ENCODE measurements around the gene WFIKKN2.
A peak's percentile ranks its signal among the peaks of the same experiment; 100 is the strongest.
"Not testable (repeated sequence)": the region's sequence is repeated elsewhere in the genome, so short reads cannot be mapped to it uniquely, and the experiment has no call there.

The WFIKKN2 gene

DNA sequence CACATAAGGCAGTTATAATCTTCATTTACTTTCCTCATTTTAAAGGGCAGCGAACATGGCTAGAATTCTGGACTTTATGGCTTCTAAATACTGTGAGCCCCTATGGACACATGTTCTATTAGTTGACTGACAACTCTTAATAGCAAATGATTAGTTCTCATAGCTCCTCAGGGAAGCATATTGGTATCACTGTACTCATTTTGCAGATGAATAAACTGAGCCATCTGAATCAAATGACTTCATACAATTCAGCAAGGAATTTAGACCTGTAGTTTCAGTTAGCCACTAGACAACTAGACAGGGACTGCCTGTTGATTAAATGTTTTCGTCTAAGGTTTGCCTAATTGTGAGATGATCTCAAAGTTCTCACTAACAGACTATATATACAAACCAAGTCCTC lies 21.0 kb downstream of the WFIKKN2 start:
- TF ChIP-seq, protein P1, sequence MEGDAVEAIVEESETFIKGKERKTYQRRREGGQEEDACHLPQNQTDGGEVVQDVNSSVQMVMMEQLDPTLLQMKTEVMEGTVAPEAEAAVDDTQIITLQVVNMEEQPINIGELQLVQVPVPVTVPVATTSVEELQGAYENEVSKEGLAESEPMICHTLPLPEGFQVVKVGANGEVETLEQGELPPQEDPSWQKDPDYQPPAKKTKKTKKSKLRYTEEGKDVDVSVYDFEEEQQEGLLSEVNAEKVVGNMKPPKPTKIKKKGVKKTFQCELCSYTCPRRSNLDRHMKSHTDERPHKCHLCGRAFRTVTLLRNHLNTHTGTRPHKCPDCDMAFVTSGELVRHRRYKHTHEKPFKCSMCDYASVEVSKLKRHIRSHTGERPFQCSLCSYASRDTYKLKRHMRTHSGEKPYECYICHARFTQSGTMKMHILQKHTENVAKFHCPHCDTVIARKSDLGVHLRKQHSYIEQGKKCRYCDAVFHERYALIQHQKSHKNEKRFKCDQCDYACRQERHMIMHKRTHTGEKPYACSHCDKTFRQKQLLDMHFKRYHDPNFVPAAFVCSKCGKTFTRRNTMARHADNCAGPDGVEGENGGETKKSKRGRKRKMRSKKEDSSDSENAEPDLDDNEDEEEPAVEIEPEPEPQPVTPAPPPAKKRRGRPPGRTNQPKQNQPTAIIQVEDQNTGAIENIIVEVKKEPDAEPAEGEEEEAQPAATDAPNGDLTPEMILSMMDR (IDR thresholded peaks at IDR 0.05; ENCODE audit: low read depth, low read length): no peak
- H3K4me3 ChIP-seq (ENCODE audit: low read depth, low read length): no peak overlapping the region

DNA sequence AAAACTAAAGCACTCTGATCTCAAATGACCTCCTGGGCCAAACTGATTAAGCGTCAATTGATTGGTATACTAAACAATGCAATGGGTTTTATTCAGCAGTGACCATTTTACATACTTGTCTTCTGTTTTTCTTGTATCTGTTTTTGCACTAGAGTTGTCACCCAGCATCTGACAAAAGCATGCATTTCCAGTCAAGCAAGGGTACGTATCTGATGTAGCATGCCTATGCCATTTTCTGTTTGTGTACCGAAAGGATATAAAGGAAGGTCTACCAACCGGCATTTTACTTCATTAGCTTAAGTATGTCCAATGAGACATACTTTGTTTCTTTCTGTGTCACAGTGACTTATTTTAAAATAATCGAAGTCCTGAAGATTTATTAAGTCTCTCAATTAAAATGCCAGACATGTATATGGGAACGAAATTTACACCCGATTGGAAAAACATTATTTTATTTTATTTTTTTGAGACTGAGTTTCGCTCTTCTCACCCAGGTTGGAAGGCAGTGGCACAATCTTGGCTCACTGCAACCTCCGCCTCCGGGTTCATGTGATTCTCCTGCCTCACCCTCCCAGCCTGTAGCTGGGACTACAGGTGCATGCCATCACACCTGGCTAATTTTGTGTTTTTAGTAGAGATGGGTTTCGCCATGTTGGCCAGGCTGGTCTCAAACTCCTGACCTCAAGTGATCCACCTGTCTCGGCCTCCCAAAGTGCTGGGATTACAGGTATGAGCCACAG lies 23.3 kb downstream of the WFIKKN2 start:
- H3K4me3 ChIP-seq (ENCODE audit: low read depth, low read length): no peak overlapping the region
- TF ChIP-seq, protein P1 (IDR thresholded peaks at IDR 0.05; ENCODE audit: low read depth, low read length): no peak

DNA sequence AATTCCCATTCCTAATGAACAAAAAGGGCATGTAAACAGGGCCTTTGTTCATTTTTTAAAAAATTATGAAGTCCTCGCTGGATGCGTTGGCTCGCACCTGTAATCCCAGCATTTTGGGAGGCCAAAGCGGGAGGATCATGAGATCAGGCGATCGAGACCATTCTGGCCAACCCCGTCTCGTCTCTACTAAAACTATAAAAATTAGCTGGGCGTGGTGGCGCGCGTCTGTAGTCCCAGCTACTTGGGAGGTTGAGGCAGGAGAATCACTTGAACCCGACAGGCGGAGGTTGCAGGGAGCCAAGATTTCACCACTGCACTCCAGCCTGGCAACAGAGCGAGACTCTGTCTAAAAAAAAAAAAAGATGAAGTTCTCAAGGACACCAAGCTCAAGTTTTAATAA lies 24.3 kb downstream of the WFIKKN2 start:
- not testable (repeated sequence) for H3K4me3 ChIP-seq (ENCODE audit: low read depth, low read length)

DNA sequence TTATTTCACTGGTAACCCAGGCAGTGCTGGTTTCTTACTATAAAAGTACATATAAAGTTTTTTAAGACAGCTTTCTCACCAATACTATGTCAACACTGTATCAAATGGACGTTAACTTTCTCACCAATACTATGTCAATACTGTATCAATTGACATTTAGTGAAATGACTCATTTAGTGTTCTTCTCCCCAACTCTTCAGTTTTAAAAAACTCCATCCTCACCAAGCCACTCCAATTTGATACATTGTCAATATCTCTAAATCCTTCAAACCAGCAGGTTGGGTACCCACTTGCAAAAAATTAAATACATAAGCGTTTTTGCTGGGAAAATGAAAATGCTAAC lies 25.9 kb downstream of the WFIKKN2 start:
- no peak overlapping the region for H3K4me3 ChIP-seq (ENCODE audit: low read depth, low read length)

DNA sequence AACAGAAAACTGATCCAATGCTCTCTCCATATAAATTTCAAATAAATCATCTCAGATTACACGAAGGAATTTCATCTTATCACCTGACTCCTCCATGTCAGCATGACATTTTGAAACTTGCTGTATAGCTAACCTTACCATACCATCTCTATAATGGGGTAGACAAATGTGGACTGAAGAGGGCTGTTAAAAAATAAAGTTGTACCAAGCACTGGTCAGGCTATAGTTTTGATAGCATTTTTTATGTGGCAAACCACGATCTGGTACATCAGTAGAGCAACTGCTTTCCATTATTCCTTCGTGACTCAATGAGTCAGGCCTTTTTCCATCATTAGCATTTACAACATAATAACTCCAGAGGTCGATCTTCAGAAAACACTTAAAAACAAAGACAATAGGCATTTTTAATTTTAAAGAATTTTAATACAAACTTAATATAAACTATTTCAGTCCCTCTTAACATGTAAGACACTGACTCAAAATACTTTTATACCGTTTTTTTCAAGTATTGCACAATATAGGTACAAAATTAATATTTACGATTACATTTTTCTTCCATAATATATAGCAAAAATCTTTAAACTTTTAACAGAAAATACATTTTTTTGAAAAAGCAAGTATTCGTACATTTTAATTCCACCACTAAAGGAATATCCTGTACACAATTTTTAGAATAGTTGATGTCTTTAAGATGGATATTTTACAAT lies 26.6 kb downstream of the WFIKKN2 start:
- no peak overlapping the region for H3K4me3 ChIP-seq (ENCODE audit: low read depth, low read length)

More for the DNA sequence above, 25.9 kb downstream of the WFIKKN2 start:
- TF ChIP-seq, protein P1 (IDR thresholded peaks at IDR 0.05; ENCODE audit: low read depth, low read length): no peak

DNA sequence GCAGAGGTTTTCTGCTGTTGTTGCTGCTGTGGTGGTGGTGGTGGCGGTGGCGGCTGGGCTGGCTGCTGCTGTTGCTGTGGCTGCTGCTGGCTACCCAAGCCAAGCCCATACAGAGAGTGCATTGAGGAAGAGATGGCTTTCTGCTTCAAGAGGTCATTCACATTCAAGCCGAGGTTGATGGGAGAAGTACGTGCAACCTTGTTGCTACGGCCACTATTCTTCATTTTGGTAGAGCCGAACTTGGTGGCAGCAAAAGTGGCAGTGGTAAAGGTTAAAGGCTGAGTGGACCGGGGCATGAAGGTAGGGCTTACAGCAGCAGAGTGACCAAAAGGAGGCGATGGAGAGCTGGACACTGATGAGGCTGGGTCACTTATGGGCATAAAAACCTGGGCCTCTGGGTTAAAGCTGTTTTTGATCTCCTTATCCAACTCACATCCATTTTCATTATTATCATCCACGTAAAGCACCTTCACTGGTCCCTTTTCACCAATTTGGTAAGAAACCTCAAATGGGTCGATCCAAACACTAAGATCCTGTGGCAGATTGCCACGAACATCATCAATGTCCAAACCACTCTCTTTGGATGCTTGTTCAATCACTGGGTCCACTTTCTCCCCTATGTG lies 27.9 kb downstream of the WFIKKN2 start:
- TF ChIP-seq, protein P1 (IDR thresholded peaks at IDR 0.05; ENCODE audit: low read depth, low read length): peak; percentile 67
- H3K4me3 ChIP-seq (ENCODE audit: low read depth, low read length): no peak overlapping the region

More for the DNA sequence above, 26.6 kb downstream of the WFIKKN2 start:
- TF ChIP-seq, protein P1 (IDR thresholded peaks at IDR 0.05; ENCODE audit: low read depth, low read length): no peak

DNA sequence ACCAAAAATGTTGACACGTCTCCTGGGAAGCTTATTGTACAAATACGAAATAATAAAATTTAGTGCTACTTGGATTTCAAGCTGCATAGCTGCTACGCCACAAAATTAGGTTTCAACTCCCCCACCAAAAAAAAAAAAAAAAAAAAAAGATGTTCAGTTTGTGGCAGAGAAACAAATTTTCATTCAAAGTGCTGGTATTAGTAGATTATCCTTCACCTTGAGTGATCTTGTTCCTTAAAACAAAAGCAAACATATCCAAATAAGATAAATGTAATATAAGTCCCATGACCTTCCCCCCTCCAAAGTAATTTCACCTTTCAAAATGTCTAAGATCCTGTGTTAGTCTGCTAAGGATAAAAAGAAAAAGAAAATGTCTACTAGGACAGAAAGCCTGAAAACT lies 28.5 kb downstream of the WFIKKN2 start:
- H3K4me3 ChIP-seq (ENCODE audit: low read depth, low read length): peak overlapping the region; percentile 78

More for the DNA sequence above, 28.5 kb downstream of the WFIKKN2 start:
- TF ChIP-seq, protein P1 (IDR thresholded peaks at IDR 0.05; ENCODE audit: low read depth, low read length): no peak
